Measurements from ENCODE around the gene ADH1C.

The ADH1C gene

DNA sequence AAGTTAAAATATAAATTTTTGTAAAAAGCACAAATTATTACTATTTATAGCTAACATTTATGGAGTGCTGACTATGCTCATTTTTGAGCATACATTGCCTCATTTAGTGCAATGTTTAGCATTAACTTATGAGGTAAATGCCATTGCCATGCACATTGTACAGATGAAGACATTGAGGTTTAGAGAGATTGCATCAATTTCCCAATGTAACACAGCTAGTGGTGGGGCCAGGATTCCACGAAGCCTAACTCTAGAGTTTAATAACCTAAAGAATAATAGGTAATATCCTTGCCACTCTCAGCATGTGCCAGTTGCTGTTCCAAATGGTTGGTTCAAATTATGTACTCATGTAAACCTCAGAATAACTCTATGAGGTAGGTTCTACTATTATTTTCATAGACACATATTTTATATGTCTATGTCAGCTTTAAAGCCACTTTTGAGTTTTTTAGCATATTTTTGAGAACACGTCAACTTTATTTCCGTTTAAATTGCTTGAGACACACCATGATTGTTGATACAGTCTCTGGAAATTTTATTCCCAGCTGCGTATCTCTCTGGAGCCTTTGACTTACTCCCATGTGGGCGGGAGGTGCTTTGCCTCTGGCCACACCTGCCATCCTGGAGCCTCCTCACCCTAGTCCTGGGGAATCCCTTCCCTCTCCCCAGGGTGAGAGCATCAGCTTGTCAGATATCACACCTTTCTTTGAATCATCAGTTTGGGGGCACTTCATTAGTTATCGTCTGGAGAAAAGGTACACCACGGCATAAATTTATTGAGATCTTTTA is 51.0 kb downstream of the ADH1C start:
- DNase-seq (ENCODE audit: low read depth), result no peak

DNA sequence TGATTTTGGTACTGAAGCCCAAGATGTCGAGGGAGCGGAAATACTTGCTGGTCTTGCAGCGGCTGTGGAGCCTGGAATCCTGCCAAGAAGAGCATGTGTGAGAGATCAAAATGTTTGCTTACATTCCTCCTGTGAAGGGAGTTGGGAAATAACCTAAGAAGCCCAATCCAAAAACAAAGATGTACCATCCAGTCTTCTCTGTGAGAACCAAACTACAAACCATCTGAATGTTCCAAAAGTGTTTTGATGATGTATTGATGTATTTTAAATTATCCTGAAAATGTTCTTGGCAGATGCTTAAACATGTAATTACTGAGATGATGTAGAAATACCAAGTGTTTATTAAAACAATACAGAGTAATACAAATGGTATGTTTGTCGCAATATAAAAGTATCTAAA is 51.6 kb downstream of the ADH1C start:
- DNase-seq (ENCODE audit: low read depth), result peak; percentile 17

DNA sequence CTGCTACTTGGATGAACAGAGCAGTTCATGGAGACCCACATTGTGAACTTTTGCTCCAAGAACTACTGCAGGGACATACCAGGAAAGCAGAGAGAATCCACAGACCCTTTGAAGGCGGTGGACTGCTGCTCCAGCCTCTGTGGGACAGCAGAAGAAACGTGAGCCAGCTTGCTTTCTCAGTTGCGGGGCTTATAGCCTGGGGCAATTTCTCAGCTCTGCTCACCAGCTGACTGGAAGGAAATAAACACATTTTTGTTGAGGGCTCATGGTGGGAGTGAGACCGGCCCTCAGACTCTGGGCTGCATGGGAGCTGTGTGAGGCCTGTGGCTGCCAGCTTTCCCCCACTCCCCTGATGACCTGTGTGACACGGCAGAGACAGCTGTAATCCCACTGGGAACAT is 59.2 kb downstream of the ADH1C start:
- no peak for DNase-seq (ENCODE audit: low read depth)

DNA sequence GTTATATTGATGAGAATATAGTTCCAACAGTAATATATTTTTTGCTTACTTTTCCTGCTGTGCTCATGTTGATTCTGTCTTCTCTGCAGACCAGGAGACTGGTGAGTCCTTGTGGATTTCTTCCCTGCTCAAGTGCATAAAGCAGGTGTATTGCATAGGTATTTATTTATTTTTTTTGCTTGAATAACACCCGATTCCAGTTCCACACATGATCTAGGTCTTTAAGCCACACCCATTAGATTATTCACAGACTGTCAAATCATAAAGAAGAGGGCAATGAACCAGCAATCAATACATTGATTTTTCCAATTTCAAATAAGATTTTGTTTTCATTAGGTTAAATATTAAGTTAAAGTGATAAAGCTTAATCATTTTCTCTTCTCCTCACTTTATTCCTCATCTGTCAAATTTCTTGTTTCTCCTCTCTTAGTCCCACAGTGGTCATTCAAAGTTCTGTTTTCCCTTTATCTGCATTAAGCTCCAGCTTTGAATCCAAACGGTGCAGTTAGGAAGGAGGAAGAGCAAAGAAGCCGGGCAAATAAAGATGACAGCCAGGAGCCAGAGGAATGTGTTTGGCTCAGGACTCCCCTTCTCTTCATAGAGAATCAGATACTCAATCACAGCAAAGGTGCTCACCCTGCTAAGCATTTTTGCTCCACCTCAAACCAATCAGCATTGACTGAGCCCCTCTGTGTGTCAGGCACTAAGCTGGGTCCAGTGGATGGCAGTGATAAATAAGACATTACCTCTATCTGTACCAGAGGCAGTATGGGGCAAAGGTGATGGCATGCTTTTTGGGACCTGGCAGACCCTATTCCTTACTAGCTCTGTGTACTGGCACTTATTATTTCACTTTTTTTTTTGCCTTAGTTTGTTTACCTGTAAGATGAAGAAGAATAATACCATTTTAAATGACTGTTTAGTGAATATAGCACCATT is 61.4 kb downstream of the ADH1C start, which contains the start of gene ADH1A:
Gene ADH1A (minus strand): TSS at position 138 of the 939 bp plus-strand sequence. CDS start 71 bp downstream, at position 67.
- DNase-seq (ENCODE audit: low read depth), result no peak
